Measurements from ENCODE around the gene ALDH3A2.

GRCh38 chr17:19676896-19677295 lies 28.3 kb downstream of the ALDH3A2 start:
- no peak for TF ChIP-seq CTCF (IDR thresholded peaks at IDR 0.05)
- TF ChIP-seq POLR2A (IDR thresholded peaks at IDR 0.05): no peak
